GM23338 (cell line): ENCODE data around the gene OGFRL1. TPM values are rescaled to one million over a fixed set of nuclear protein-coding genes. Genes with fewer than 3 reads are reported as not detected.

Experiments used
- STAT1 ChIP-seq: IDR thresholded peaks from one replicate; pipeline ENCODE4 v1.6.1; 2016; ENCODE audit warnings: antibody characterized with exemption; ENCODE audit not compliant: unreplicated experiment
- ZNF114 ChIP-seq: fragments of 250-450 bp; sonication (Bioruptor Pico); IDR thresholded peaks from 2 replicates; pipeline ENCODE4 v1.5.0; 2020; ENCODE audit warnings: mild to moderate bottlenecking, moderate library complexity
- polyA plus RNA-seq: library from polyadenylated mRNA; unstranded; fragments of >200 nt; fragmentation: Nextera tagmentation; extraction: Ambion mirVana; gene quantifications from 2 replicates; pipeline ENCODE4 v1.2.1, GENCODE V29; 2016
- total RNA-seq: library from RNA; depleted of rRNA; stranded (reverse); fragments of >200 nt; shearing (Covaris generic); gene quantifications from 2 replicates; pipeline ENCODE4 v1.2.3, GENCODE V29; 2014
- TF ChIP-seq, protein P1 (sequence below): fragments of 250-450 bp; sonication (Bioruptor Pico); IDR thresholded peaks from 2 replicates; pipeline ENCODE4 v1.5.0; 2020; ENCODE audit warnings: mild to moderate bottlenecking, moderate library complexity
- TF ChIP-seq, protein P2 (sequence below): IDR thresholded peaks from one replicate; pipeline ENCODE4 v1.6.1; 2018; ENCODE audit warnings: antibody characterized with exemption; ENCODE audit not compliant: unreplicated experiment
- TF ChIP-seq, protein P3 (sequence below): IDR thresholded peaks from 2 replicates; pipeline ENCODE4 v1.6.1; 2016; ENCODE audit warnings: antibody characterized with exemption

OGFRL1 gene
- total and polyA plus RNA-seq, 2 experiments from 2014 or later, result 4.2 to 10.0 TPM

DNA sequence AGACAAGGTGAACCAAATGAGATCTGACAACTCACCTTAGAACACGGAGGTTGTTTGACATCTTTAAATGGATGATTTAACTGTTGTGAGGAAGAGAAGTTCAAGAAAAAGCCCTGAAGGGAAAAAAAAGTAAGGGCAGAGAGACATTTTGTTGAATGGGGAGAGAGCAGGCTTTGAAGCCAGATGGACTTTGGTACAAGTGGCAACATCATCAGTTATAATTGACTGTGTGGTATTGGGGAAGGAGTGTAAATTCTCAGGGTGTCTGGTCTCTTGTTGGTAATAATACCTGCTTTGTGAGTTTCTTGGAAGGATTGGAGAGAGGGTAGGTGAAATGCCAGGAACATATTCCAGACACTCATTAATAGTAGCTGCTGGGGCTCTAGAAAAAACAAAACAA lies 21.6 kb downstream of the OGFRL1 start (continued):
- TF ChIP-seq, protein P1, sequence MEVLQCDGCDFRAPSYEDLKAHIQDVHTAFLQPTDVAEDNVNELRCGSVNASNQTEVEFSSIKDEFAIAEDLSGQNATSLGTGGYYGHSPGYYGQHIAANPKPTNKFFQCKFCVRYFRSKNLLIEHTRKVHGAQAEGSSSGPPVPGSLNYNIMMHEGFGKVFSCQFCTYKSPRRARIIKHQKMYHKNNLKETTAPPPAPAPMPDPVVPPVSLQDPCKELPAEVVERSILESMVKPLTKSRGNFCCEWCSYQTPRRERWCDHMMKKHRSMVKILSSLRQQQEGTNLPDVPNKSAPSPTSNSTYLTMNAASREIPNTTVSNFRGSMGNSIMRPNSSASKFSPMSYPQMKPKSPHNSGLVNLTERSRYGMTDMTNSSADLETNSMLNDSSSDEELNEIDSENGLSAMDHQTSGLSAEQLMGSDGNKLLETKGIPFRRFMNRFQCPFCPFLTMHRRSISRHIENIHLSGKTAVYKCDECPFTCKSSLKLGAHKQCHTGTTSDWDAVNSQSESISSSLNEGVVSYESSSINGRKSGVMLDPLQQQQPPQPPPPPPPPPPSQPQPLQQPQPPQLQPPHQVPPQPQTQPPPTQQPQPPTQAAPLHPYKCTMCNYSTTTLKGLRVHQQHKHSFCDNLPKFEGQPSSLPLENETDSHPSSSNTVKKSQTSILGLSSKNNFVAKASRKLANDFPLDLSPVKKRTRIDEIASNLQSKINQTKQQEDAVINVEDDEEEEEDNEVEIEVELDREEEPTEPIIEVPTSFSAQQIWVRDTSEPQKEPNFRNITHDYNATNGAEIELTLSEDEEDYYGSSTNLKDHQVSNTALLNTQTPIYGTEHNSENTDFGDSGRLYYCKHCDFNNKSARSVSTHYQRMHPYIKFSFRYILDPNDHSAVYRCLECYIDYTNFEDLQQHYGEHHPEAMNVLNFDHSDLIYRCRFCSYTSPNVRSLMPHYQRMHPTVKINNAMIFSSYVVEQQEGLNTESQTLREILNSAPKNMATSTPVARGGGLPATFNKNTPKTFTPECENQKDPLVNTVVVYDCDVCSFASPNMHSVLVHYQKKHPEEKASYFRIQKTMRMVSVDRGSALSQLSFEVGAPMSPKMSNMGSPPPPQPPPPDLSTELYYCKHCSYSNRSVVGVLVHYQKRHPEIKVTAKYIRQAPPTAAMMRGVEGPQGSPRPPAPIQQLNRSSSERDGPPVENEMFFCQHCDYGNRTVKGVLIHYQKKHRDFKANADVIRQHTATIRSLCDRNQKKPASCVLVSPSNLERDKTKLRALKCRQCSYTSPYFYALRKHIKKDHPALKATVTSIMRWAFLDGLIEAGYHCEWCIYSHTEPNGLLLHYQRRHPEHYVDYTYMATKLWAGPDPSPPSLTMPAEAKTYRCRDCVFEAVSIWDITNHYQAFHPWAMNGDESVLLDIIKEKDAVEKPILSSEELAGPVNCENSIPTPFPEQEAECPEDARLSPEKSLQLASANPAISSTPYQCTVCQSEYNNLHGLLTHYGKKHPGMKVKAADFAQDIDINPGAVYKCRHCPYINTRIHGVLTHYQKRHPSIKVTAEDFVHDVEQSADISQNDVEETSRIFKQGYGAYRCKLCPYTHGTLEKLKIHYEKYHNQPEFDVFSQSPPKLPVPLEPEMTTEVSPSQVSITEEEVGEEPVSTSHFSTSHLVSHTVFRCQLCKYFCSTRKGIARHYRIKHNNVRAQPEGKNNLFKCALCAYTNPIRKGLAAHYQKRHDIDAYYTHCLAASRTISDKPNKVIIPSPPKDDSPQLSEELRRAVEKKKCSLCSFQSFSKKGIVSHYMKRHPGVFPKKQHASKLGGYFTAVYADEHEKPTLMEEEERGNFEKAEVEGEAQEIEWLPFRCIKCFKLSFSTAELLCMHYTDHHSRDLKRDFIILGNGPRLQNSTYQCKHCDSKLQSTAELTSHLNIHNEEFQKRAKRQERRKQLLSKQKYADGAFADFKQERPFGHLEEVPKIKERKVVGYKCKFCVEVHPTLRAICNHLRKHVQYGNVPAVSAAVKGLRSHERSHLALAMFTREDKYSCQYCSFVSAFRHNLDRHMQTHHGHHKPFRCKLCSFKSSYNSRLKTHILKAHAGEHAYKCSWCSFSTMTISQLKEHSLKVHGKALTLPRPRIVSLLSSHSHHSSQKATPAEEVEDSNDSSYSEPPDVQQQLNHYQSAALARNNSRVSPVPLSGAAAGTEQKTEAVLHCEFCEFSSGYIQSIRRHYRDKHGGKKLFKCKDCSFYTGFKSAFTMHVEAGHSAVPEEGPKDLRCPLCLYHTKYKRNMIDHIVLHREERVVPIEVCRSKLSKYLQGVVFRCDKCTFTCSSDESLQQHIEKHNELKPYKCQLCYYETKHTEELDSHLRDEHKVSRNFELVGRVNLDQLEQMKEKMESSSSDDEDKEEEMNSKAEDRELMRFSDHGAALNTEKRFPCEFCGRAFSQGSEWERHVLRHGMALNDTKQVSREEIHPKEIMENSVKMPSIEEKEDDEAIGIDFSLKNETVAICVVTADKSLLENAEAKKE, result no peak
- no peak for TF ChIP-seq STAT1
- TF ChIP-seq, protein P2, sequence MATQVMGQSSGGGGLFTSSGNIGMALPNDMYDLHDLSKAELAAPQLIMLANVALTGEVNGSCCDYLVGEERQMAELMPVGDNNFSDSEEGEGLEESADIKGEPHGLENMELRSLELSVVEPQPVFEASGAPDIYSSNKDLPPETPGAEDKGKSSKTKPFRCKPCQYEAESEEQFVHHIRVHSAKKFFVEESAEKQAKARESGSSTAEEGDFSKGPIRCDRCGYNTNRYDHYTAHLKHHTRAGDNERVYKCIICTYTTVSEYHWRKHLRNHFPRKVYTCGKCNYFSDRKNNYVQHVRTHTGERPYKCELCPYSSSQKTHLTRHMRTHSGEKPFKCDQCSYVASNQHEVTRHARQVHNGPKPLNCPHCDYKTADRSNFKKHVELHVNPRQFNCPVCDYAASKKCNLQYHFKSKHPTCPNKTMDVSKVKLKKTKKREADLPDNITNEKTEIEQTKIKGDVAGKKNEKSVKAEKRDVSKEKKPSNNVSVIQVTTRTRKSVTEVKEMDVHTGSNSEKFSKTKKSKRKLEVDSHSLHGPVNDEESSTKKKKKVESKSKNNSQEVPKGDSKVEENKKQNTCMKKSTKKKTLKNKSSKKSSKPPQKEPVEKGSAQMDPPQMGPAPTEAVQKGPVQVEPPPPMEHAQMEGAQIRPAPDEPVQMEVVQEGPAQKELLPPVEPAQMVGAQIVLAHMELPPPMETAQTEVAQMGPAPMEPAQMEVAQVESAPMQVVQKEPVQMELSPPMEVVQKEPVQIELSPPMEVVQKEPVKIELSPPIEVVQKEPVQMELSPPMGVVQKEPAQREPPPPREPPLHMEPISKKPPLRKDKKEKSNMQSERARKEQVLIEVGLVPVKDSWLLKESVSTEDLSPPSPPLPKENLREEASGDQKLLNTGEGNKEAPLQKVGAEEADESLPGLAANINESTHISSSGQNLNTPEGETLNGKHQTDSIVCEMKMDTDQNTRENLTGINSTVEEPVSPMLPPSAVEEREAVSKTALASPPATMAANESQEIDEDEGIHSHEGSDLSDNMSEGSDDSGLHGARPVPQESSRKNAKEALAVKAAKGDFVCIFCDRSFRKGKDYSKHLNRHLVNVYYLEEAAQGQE, result no peak
- TF ChIP-seq, protein P3, sequence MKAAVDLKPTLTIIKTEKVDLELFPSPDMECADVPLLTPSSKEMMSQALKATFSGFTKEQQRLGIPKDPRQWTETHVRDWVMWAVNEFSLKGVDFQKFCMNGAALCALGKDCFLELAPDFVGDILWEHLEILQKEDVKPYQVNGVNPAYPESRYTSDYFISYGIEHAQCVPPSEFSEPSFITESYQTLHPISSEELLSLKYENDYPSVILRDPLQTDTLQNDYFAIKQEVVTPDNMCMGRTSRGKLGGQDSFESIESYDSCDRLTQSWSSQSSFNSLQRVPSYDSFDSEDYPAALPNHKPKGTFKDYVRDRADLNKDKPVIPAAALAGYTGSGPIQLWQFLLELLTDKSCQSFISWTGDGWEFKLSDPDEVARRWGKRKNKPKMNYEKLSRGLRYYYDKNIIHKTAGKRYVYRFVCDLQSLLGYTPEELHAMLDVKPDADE, result no peak
- TF ChIP-seq ZNF114 (CRISPR knock-in tag), result no peak
